GM21515 (cell line): ENCODE measurements around the gene MEF2C.

Experiments used
- ATAC-seq: cut with Tn5 transposase; IDR thresholded peaks from one replicate; pipeline ENCODE4 v1.9.1; 2021; ENCODE audit not compliant: unreplicated experiment

The MEF2C gene

DNA sequence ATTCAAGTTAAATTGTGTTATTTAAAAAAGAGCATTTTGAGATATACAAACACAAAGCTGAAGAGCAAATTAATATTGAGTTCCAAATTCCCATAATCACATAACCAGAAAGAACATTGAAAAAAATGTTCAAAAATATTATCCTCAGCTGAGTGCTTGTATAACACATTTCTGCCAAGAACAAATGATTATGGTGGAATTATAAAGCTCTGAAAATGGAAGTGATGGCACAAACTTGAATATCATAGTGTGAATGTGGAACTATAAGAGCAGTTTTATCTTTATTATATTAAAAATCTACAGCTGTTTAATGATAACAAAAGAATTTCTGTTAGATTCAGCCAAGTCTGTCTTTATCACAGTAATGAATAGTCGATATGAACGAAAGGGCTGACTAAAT is 117.8 kb downstream of the MEF2C start:
- no peak for ATAC-seq

GRCh38 chr5:88761939-88762338 is 121.0 kb downstream of the MEF2C start:
- ATAC-seq, result no peak

GRCh38 chr5:88761269-88761850 is 121.6 kb downstream of the MEF2C start:
- ATAC-seq, result peak; percentile 48

DNA sequence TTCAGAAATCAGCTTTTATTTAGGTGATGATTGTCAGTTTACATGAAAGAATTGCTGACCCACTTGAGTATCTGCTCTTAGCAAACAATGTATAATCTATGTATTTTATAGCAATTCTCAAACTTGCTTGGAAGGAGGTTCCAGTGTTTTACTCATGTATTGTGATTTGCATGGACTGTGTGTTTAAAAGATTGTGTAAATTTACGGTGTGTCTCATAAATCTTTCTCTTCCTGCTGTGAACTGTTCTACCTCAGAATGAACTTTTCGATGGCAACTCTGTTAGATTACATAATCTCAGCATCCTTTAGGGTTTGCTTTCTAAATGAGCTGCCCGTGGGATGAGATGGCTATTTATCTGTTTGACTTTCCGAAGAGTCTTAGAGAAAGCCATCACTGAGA is 122.5 kb downstream of the MEF2C start:
- no peak for ATAC-seq

DNA sequence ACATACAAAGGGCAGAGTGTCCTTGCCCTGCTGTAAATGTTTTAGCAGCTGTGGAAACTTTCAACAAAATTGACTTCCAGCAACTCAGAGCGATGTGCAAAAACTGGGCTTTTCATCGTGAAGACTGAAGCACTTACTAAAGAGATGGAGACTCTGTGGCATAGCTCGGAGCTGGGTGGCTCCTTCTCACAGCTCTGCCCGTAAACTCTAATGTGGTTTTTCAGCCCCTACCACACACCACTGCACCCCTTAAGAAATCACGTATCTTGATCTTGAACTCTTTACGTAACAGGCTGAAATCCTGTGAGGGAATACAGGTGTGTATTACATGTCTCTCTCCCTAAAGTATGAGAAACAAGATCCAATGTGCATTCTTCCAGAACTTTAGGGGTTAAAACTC is 124.4 kb downstream of the MEF2C start:
- ATAC-seq, result no peak

GRCh38 chr5:88758184-88758583 is 124.8 kb downstream of the MEF2C start:
- no peak for ATAC-seq

DNA sequence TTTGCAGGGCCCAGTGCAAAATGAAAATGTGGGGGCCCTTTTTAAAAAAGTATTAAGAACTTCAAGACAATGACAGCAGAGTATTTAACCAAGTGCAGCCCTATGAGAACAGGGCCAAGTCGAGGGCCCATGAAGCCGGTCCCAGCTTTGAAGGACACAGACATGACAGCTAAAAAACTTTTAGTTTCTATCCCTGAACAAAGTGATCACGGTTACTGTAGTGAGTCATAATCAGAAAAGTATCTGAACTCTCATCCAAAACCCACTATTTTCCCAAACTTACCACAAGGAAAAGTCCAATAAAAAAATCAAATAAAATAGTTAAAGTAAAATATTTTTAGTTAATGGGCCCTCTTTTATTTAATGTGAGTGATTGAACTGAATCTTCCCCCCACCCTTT is 126.0 kb downstream of the MEF2C start:
- ATAC-seq, result no peak

DNA sequence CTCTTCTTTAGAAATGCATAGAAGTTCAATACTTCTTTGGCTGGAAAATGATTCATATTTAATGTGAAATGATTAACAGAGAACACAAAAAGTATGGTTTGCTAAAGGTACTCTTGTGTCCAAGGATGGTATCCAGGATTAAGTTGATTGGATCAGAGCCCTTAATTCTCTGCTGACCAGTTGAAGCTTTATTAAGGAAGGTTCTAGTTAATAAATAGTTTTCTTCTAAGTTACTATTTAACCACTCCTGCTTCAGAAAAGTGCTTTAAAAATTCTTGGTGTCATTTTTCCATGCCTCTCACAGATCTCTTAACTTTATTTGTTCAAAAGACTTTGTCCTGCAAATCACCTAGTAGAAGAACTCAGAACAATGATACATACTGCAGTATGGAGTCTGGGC is 134.3 kb downstream of the MEF2C start:
- no peak for ATAC-seq

DNA sequence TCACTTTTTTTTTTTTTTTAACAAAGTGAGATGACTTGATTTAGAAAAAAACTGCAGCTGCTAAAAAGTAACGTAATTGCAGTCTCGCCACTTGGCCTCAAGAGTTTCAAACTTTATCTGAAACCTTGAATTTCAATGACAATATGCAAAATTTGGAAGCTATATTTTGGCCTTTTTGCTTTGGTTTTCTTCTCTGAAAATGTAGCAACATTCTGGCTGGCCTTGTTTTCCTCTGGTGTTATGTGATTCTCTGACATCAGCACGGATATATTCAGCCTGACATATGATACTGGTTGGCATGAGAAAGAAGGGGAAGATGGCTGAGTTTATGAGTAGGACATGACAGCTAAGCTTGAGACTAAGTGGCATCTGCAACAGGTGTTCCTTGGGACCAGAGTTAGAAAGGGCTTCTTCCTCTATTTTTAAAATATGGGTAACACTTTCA is 136.5 kb downstream of the MEF2C start:
- peak; percentile 72 for ATAC-seq

DNA sequence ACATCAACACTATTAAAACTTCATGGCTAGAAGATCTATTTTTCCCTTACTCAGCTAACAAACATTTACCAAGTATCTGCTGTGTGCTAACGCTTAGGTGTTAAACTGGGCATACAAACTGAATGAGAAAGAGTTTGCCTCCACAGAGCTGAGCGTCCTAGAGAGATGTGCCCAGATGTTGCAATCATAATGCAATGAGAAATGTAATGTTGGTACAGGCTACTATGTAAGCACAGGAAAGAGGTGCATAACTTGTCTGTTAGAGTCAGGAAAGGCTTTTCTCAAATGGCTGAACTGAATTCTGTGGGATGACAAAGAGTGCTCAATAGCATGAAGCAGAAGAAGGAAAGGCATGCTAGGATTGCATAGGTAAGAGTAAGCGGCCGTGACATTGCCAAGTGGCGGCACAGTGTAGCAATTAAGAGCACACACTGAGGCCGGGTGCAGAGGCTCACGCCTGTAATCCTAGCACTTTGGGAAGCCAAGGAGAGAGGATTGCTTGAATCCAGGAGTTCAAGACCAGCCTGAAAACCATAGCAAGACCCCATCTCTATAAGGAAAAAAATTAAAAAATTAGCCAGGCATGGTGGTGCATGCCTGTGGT is 137.8 kb downstream of the MEF2C start:
- no peak for ATAC-seq

DNA sequence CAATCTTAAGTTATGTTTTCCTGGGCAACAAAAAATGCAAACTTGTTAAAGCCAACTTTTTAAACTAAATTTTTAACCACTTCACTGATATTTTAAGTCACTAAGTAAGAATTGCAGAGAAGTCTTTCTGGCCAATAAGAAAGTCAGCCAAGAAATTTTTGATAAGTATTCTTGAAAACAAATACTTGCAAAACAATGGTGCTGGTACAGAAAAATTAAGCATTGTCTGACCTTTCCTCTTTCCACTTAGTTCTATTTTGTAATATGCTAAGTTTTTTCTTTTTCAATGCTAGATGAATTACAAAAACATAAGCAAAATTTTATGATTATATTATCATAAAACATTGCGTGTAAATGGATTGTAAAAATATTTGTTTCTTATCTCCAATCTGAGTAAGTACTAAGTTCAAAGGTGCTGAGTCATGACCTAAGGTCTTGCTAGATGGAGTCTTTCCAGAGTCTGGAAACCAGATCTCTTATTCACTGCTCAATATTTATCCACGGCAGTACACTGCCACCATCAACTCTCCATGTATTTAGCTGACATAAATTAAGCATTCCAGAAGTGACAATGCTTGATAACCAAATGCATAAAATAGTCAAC is 139.7 kb downstream of the MEF2C start:
- no peak for ATAC-seq

- no peak for ATAC-seq
Measured at GRCh38 chr5:88741964-88742363, 141.0 kb downstream of the MEF2C start.

GRCh38 chr5:88740604-88741185 is 142.3 kb downstream of the MEF2C start:
- no peak for ATAC-seq

- peak; percentile 29 for ATAC-seq
Measured at GRCh38 chr5:88736494-88736893, 146.5 kb downstream of the MEF2C start.

GRCh38 chr5:88734983-88735382 is 148.0 kb downstream of the MEF2C start:
- no peak for ATAC-seq

GRCh38 chr5:88734191-88734640 is 148.8 kb downstream of the MEF2C start:
- peak; percentile 49 for ATAC-seq

DNA sequence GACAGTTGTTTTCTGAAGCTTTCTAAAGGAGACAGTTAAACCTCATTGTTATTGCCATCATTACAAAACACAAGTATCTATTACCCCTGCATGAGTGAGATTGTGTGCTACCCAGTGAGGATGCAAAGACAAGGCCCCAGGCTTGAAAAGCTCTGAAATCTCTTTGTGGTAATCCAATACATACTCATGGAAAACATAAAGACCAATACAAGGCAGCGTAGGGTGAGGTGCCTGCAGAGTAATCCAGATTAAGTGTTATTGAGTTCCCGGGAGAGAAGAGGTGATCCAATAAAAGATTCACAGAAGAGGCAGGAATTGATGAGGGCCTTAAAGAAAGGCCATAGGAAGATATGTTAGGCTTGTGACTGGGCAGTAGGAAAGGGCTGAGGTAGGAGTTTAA is 150.1 kb downstream of the MEF2C start:
- peak; percentile 6 for ATAC-seq

DNA sequence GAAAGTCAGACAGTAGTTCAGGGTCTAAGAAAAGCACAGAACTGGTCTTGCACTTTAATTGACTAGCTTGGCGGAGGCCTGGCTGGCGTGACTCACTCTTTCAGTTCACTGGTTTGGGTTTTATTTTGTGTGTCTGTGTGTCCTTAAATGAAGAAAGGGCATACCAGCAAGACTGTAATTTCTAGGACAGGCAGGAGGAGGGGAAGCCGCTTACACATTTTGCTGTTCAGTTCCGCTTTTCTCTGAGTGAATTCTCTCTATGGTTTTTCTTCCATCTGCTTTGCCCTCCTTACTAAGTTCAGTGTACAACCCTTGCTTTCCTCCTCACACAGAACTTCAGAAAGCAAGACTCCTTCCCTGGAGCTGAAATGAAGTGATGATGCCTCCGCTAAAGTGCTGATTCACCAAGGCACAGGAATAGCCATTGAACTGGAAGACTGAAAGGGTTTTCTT is 150.8 kb downstream of the MEF2C start:
- peak; percentile 49 for ATAC-seq

- no peak for ATAC-seq
Measured at GRCh38 chr5:88729829-88730182, 153.2 kb downstream of the MEF2C start.

DNA sequence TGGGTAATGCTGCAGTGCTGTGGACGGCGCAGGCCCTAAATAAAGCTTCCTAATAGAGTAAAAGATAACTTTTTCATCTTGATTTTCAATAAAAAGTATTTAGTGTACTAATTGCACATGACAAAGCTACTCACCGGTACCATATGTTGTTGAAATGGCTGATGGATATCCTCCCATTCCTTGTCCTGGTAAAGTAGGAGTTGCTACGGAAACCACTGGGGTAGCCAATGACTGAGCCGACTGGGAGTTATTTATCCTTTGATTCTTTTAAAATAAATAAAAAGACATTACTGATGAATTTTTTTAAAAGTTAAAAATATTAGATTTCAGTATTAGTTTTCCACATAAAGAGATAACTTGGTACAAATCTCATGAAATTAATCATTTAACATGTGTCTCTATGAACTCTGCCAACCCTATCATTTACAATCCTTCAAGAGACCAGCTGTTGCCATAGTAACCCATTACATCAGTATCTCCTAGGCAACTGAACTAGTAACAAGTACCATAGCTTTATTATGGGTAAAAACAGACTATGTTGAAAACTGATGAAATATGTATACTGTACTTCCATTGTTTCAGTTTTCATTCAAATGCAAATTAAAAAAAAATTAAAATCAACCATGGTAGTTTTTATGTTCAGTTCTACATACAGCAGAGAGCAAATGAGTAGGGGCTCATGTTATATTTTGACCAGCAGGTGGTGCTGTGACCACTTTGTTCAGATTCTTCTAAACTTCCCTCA is 153.7 kb downstream of the MEF2C start:
- ATAC-seq, result no peak

DNA sequence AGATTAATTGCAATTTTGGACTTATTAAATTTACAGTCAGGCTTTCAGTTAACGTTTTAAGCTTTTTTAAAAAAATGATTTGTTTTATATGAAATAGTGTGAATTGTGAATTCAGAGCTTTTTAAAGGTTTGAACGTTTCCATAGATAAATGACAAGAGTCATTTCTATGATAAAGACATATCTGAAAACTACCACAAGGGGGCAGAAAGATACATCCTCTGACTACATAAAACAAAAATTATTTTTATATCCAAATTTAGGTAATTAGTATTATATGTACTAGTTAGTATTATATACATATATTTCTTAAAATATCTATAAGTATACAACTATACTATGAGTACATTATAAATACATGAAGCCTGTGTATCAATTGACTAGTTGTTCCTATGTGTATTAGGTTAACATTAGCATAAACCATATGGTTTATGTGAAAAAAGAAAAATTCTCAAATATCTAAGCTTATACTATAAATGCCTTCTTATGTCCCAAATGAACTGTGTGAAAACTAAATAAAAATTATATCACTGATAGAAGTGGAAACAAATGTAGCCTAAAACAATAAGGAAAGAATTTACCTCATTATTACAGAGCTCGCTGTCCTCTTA is 155.2 kb downstream of the MEF2C start:
- no peak for ATAC-seq
